ENCODE data around the gene TMEFF2. TPM values are rescaled to one million over a fixed set of nuclear protein-coding genes. Genes with fewer than 3 reads are reported as not detected.

TMEFF2 gene
- total and polyA plus RNA-seq, 10 of the 15 experiments (the other 5 are each of a cell fraction or from before 2014, with no cell fraction given) = not detected

DNA sequence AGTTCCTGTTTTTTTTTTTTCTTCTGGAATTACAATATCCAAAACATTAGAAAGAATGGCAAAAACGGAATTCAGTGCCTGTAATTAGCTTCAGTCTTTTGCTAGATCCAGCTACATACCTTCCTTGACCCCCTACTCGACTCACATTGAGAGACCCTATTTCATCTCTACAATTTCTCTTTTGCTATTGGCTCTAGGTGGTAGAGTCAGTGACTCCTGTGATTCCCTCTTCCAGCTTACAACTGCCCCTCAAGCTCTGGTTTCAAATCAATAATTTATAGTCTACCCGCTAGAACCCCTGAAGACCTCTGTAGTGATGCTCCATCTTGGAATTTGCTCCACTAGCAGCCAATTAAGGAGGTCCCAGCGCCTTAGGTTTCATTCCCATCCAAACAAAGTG is 125.8 kb downstream of the TMEFF2 start:
- Histone ChIP-seq H3K4me2 (ENCODE audit: control insufficient read depth, insufficient read depth) (no peak overlapping the region), H3K79me2 (ENCODE audit: control insufficient read depth, insufficient read depth, low read length) (no peaks in the 10 kb centered on the region), H3K4me3 (no peak overlapping the region), H3K4me1 (ENCODE audit: control insufficient read depth, insufficient read depth, low read length) (no peaks in the 10 kb centered on the region), H4K20me1 (ENCODE audit: control insufficient read depth, insufficient read depth) (no peaks in the 10 kb centered on the region), H3K9me3 (replicated peaks; ENCODE audit: control insufficient read depth, insufficient read depth, low read length) (no peaks in the 10 kb centered on the region), H3K27ac (ENCODE audit: control insufficient read depth, insufficient read depth) (no peak overlapping the region), H3K9ac (ENCODE audit: control insufficient read depth, insufficient read depth, low read length) (no peak overlapping the region), H3K36me3 (ENCODE audit: control insufficient read depth in 2 of 2, insufficient read depth in 2 of 2, low read length in 1 of 2) (no peaks in the 10 kb centered on the region), H3K27me3 (replicated peaks in 1 of 2; ENCODE audit: control insufficient read depth in 2 of 2, insufficient read depth in 2 of 2, low read length in 1 of 2) (no peaks in the 10 kb centered on the region), H2AFZ (ENCODE audit: control insufficient read depth, low read depth, low read length) (no peak overlapping the region)
- SMC1A ChIA-PET (ENCODE audit: uncharacterized antibody, unreplicated experiment) = interaction anchor here (0.6 kb wide), 1 partner anchor 109 kb away, joined by 3 read pairs; no protein-coding TSS in a partner anchor
- RAD21 ChIA-PET (ENCODE audit: unreplicated experiment) = no interaction called here
- TF ChIP-seq, protein P1, sequence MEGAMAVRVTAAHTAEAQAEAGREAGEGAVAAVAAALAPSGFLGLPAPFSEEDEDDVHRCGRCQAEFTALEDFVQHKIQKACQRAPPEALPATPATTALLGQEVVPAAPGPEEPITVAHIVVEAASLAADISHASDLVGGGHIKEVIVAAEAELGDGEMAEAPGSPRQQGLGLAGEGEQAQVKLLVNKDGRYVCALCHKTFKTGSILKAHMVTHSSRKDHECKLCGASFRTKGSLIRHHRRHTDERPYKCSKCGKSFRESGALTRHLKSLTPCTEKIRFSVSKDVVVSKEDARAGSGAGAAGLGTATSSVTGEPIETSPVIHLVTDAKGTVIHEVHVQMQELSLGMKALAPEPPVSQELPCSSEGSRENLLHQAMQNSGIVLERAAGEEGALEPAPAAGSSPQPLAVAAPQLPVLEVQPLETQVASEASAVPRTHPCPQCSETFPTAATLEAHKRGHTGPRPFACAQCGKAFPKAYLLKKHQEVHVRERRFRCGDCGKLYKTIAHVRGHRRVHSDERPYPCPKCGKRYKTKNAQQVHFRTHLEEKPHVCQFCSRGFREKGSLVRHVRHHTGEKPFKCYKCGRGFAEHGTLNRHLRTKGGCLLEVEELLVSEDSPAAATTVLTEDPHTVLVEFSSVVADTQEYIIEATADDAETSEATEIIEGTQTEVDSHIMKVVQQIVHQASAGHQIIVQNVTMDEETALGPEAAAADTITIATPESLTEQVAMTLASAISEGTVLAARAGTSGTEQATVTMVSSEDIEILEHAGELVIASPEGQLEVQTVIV (IDR thresholded peaks at IDR 0.05; ENCODE audit: borderline replicate concordance, partially characterized antibody) = no peak
- TF ChIP-seq NFYB (IDR thresholded peaks at IDR 0.05; ENCODE audit: insufficient read depth, low read depth, low read length) (no peak), TCF12 (IDR thresholded peaks at IDR 0.05; ENCODE audit: low read depth, low read length) (no peak), WRNIP1 (IDR thresholded peaks at IDR 0.05; ENCODE audit: borderline replicate concordance, low read depth, low read length) (no peak), RCOR1 (conservative IDR thresholded peaks at IDR 0.05; ENCODE audit: low read depth, low read length) (no peak), CBX3 (IDR thresholded peaks at IDR 0.05; ENCODE audit: borderline replicate concordance, low read depth) (no peak), ASH2L (IDR thresholded peaks at IDR 0.05; ENCODE audit: borderline replicate concordance, low read depth) (no peak), CREM (IDR thresholded peaks at IDR 0.05; ENCODE audit: low read depth) (no peak), ZZZ3 (IDR thresholded peaks at IDR 0.05; ENCODE audit: control insufficient read depth, insufficient read length, low read depth) (no peak), TCF3 (IDR thresholded peaks at IDR 0.05; ENCODE audit: borderline replicate concordance, insufficient read depth, low read depth, low read length) (no peak), ESRRA (IDR thresholded peaks at IDR 0.05; ENCODE audit: low read length) (no peak), SP1 (IDR thresholded peaks at IDR 0.05; ENCODE audit: low read depth, low read length) (no peak), RFX5 (IDR thresholded peaks at IDR 0.05; ENCODE audit: low read depth, low read length) (no peak), ZBED1 (IDR thresholded peaks at IDR 0.05; ENCODE audit: borderline replicate concordance) (no peak), POU2F2 (IDR thresholded peaks at IDR 0.05; ENCODE audit: borderline replicate concordance, low read depth, low read length) (no peak), SREBF2 (IDR thresholded peaks at IDR 0.05; ENCODE audit: low read length) (no peak), TARDBP (IDR thresholded peaks at IDR 0.05; ENCODE audit: borderline replicate concordance) (no peak)
- TF ChIP-seq, protein P2, sequence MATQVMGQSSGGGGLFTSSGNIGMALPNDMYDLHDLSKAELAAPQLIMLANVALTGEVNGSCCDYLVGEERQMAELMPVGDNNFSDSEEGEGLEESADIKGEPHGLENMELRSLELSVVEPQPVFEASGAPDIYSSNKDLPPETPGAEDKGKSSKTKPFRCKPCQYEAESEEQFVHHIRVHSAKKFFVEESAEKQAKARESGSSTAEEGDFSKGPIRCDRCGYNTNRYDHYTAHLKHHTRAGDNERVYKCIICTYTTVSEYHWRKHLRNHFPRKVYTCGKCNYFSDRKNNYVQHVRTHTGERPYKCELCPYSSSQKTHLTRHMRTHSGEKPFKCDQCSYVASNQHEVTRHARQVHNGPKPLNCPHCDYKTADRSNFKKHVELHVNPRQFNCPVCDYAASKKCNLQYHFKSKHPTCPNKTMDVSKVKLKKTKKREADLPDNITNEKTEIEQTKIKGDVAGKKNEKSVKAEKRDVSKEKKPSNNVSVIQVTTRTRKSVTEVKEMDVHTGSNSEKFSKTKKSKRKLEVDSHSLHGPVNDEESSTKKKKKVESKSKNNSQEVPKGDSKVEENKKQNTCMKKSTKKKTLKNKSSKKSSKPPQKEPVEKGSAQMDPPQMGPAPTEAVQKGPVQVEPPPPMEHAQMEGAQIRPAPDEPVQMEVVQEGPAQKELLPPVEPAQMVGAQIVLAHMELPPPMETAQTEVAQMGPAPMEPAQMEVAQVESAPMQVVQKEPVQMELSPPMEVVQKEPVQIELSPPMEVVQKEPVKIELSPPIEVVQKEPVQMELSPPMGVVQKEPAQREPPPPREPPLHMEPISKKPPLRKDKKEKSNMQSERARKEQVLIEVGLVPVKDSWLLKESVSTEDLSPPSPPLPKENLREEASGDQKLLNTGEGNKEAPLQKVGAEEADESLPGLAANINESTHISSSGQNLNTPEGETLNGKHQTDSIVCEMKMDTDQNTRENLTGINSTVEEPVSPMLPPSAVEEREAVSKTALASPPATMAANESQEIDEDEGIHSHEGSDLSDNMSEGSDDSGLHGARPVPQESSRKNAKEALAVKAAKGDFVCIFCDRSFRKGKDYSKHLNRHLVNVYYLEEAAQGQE (IDR thresholded peaks at IDR 0.05; ENCODE audit: low read depth, low read length) = no peak
- DNase-seq (ENCODE audit: low read depth, low spot score) (no peak), FAIRE-seq (no peak), ATAC-seq (no peak)
- BruUV-seq (replicated peaks) = no TSS peak
- in situ Hi-C loops (cut with MboI) = no loop called here
- intact Hi-C loops (cut with micrococcal nuclease; ENCODE audit: unreplicated experiment) = no loop called here
- WGBS (ENCODE audit: insufficient coverage, insufficient replicate concordance, low lambda C conversion rate, missing lambda C conversion rate) = 13% methylated on average over 4 of the region's 4 CpGs
- CTCF ChIA-PET = interaction anchor here (1.4 kb wide), 1 partner anchor 257 kb away, joined by 5 read pairs; no protein-coding TSS in a partner anchor
- POLR2A ChIA-PET = no interaction called here
